Uterus (tissue), 2 donors: ENCODE results near the gene PARD3.
"Not testable (repeated sequence)": the region's sequence is repeated elsewhere in the genome, so short reads cannot be mapped to it uniquely, and the experiment has no call there.

ENCODE experiments used
- CTCF ChIP-seq, 4 experiments: fragments of 200-600 bp in 2 of 4; fragments of 450-650 bp in 2 of 4; sonication (generic) in 2 of 4; IDR thresholded peaks; one replicate each; pipeline ENCODE4 v1.5.1; 2016 to 2019; ENCODE audit warnings: antibody characterized with exemption in 4 of 4, mild to moderate bottlenecking in 2 of 4, moderate library complexity in 1 of 4
- POLR2A ChIP-seq, 2 donors: fragments of 450-650 bp; IDR thresholded peaks; one replicate each; pipeline ENCODE4 v1.6.1; 2016; ENCODE audit warnings: antibody characterized with exemption in 2 of 2, mild to moderate bottlenecking in 1 of 2, moderate library complexity in 1 of 2

DNA sequence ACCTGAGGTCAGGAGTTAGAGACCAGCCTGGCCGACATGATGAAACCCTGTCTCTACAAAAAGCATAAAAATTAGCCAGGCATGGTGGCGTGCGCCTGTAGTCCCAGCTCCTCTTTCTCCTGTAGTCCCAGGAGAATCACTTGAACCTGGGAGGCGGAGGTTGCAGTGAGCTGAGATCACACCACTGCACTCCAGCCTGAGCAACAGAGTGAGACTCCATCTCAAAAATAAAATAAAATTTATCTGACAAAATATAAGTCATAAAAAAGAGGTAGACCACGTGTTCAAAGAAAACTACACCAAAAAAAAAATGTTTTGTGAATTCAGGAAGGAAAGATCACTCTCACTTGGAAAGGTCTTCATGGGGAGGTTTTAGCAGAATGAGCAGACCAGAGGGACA lies 114.3 kb downstream of the PARD3 start:
- not testable (repeated sequence) for TF ChIP-seq CTCF, POLR2A (IDR thresholded peaks at IDR 0.05)
